ENCODE results near the gene RAB30.

- TF ChIP-seq CTCF (IDR thresholded peaks at IDR 0.05; ENCODE audit: poor library complexity), result peak; percentile 73
- TF ChIP-seq EZH2 (IDR thresholded peaks at IDR 0.05; ENCODE audit: borderline replicate concordance), result no peak
- TF ChIP-seq EZH2phosphoT487 (IDR thresholded peaks at IDR 0.05; ENCODE audit: low read depth, severe bottlenecking, unreplicated experiment), result no peak
These were observed 144.3 kb downstream of the RAB30 start for GRCh38 chr11:82927264-82927880.

Data from hepatocyte (in vitro differentiated cells).